Ascending aorta (tissue), 2 donors: ENCODE results near the gene ADAMTS7. TPM values are rescaled to one million over a fixed set of nuclear protein-coding genes. Genes with fewer than 3 reads are reported as not detected.
"Not testable (repeated sequence)": the region's sequence is repeated elsewhere in the genome, so short reads cannot be mapped to it uniquely, and the experiment has no call there.

Experiments
- DNase-seq, 2 donors: peaks; one replicate each; pipeline ENCODE4 v3.0.0-alpha.2; 2019; ENCODE audit warnings: low spot score in 2 of 2
- H3K27ac ChIP-seq, 2 donors: fragments of 200-600 bp; sonication (generic); one replicate each; pipeline ENCODE4 v1.5.1; 2016 to 2017; ENCODE audit warnings: mild to moderate bottlenecking in 1 of 2
- H3K27me3 ChIP-seq: fragments of 200-600 bp; sonication (generic); one replicate; pipeline ENCODE4 v1.5.1; 2017
- H3K36me3 ChIP-seq, 2 donors: fragments of 200-600 bp; sonication (generic); one replicate each; pipeline ENCODE4 v1.5.1; 2016
- H3K4me1 ChIP-seq, 2 donors: fragments of 200-600 bp; sonication (generic); one replicate each; pipeline ENCODE4 v1.5.1; 2016 to 2017; ENCODE audit warnings: mild to moderate bottlenecking in 1 of 2
- H3K4me3 ChIP-seq, 2 donors: fragments of 200-600 bp; sonication (generic); one replicate each; pipeline ENCODE4 v1.5.1; 2016 to 2017; ENCODE audit warnings: mild to moderate bottlenecking in 1 of 2
- H3K9me3 ChIP-seq, 2 donors: fragments of 200-600 bp; sonication (generic); one replicate each; pipeline ENCODE4 v1.5.1; 2016
- CTCF ChIP-seq, 3 experiments: fragments of 200-600 bp in 2 of 3; fragments of 450-650 bp in 1 of 3; sonication (generic) in 2 of 3; IDR thresholded peaks; one replicate each; pipeline ENCODE4 v1.5.1; 2016 to 2019; ENCODE audit warnings: antibody characterized with exemption in 3 of 3, mild to moderate bottlenecking in 1 of 3, moderate library complexity in 1 of 3
- intact Hi-C: fragments of 100-400 bp; cut with DNase I; formaldehyde crosslinking; loops from one replicate; pipeline ENCODE4 v1.15.1; 2023
- total RNA-seq: library from RNA; depleted of rRNA; stranded (reverse); fragments of >200 nt; gene quantifications from one replicate; pipeline ENCODE4 v1.1.0, GENCODE V29; 2016

ADAMTS7 gene
- total RNA-seq, 1 donor from 2014 or later: 33.3 TPM

GRCh38 chr15:78788016-78788660 lies 23.1 kb downstream of the ADAMTS7 start:
- TF ChIP-seq CTCF (IDR thresholded peaks at IDR 0.05): no peak
- Histone ChIP-seq H3K27me3 (no peaks in the 10 kb centered on the region), H3K4me1 (no peaks in the 10 kb centered on the region), H3K36me3 (peaks cover 9 to 31% of the 10 kb centered on the region in 2 donors), H3K27ac (no peak overlapping the region), H3K4me3 (no peak overlapping the region), H3K9me3 (no peaks in the 10 kb centered on the region)
- intact Hi-C loops: no loop called here
- no peak for DNase-seq

GRCh38 chr15:78782402-78782801 lies 28.9 kb downstream of the ADAMTS7 start:
- H3K4me1 ChIP-seq, H3K9me3 ChIP-seq, intact Hi-C loops, H3K4me3 ChIP-seq, DNase-seq, H3K27me3 ChIP-seq, H3K36me3 ChIP-seq, H3K27ac ChIP-seq: not testable (repeated sequence)

GRCh38 chr15:78781381-78781780 lies 29.9 kb downstream of the ADAMTS7 start:
- DNase-seq, intact Hi-C loops, H3K36me3 ChIP-seq, H3K9me3 ChIP-seq, H3K27ac ChIP-seq, H3K4me1 ChIP-seq, H3K27me3 ChIP-seq, H3K4me3 ChIP-seq: not testable (repeated sequence)

- H3K4me3 ChIP-seq, H3K27ac ChIP-seq, H3K4me1 ChIP-seq, H3K36me3 ChIP-seq, H3K27me3 ChIP-seq, DNase-seq, H3K9me3 ChIP-seq, intact Hi-C loops: not testable (repeated sequence)
Measured at GRCh38 chr15:78779975-78780374, 31.3 kb downstream of the ADAMTS7 start.

GRCh38 chr15:78779176-78779785 lies 32.0 kb downstream of the ADAMTS7 start:
- H3K27me3 ChIP-seq, DNase-seq, intact Hi-C loops, H3K4me1 ChIP-seq, H3K36me3 ChIP-seq, H3K9me3 ChIP-seq, H3K4me3 ChIP-seq, H3K27ac ChIP-seq: not testable (repeated sequence)

GRCh38 chr15:78778422-78778821 lies 32.8 kb downstream of the ADAMTS7 start:
- TF ChIP-seq CTCF (IDR thresholded peaks at IDR 0.05): no peak
- intact Hi-C loops: no loop called here
- H3K4me3 ChIP-seq: no peak overlapping the region
- no peaks in the 10 kb centered on the region for H3K36me3 ChIP-seq
- H3K9me3 ChIP-seq: no peaks in the 10 kb centered on the region
- no peak for DNase-seq
- H3K27me3 ChIP-seq: no peaks in the 10 kb centered on the region
- no peaks in the 10 kb centered on the region for H3K4me1 ChIP-seq
- no peak overlapping the region for H3K27ac ChIP-seq

- DNase-seq, intact Hi-C loops, H3K36me3 ChIP-seq, H3K4me3 ChIP-seq, H3K4me1 ChIP-seq, H3K27me3 ChIP-seq, H3K9me3 ChIP-seq, H3K27ac ChIP-seq: not testable (repeated sequence)
Measured at GRCh38 chr15:78777953-78778345, 33.3 kb downstream of the ADAMTS7 start.

GRCh38 chr15:78777290-78777952 lies 33.8 kb downstream of the ADAMTS7 start:
- H3K4me3 ChIP-seq, H3K27me3 ChIP-seq, H3K36me3 ChIP-seq, intact Hi-C loops, H3K4me1 ChIP-seq, H3K27ac ChIP-seq, H3K9me3 ChIP-seq, DNase-seq: not testable (repeated sequence)

GRCh38 chr15:78776046-78776925 lies 35.0 kb downstream of the ADAMTS7 start:
- H3K4me1 ChIP-seq, H3K9me3 ChIP-seq, intact Hi-C loops, H3K27ac ChIP-seq, H3K36me3 ChIP-seq, H3K4me3 ChIP-seq, DNase-seq, H3K27me3 ChIP-seq: not testable (repeated sequence)
